HG02840 (cell line): ENCODE results near the gene PLB1.

ENCODE experiments used
- ATAC-seq: cut with Tn5 transposase; IDR thresholded peaks from one replicate; pipeline ENCODE4 v1.9.1; 2021; ENCODE audit warnings: mild to moderate bottlenecking, moderate library complexity, moderate number of reproducible peaks; ENCODE audit not compliant: unreplicated experiment, low FRiP score

PLB1 gene

GRCh38 chr2:28620291-28620793 lies 124.5 kb downstream of the PLB1 start:
- no peak for ATAC-seq

- no peak for ATAC-seq
Observed at GRCh38 chr2:28620801-28621171, 124.9 kb downstream of the PLB1 start.

- no peak for ATAC-seq
Observed at GRCh38 chr2:28621172-28622100, 125.6 kb downstream of the PLB1 start.

GRCh38 chr2:28622101-28622499 lies 126.2 kb downstream of the PLB1 start:
- ATAC-seq, result no peak

- ATAC-seq, result no peak
Observed at GRCh38 chr2:28623582-28624405, 127.9 kb downstream of the PLB1 start.

- no peak for ATAC-seq
Observed at GRCh38 chr2:28624436-28624792, 128.6 kb downstream of the PLB1 start.

- ATAC-seq, result no peak
Observed at GRCh38 chr2:28624793-28625701, 129.2 kb downstream of the PLB1 start.

- ATAC-seq, result no peak
Observed at GRCh38 chr2:28626376-28626775, 130.5 kb downstream of the PLB1 start.

- ATAC-seq, result no peak
Observed at GRCh38 chr2:28626891-28627421, 131.1 kb downstream of the PLB1 start.

- no peak for ATAC-seq
Observed at GRCh38 chr2:28627722-28628480, 132.0 kb downstream of the PLB1 start.

GRCh38 chr2:28628506-28628905 lies 132.6 kb downstream of the PLB1 start:
- no peak for ATAC-seq

GRCh38 chr2:28628987-28629386 lies 133.1 kb downstream of the PLB1 start:
- ATAC-seq, result no peak

- no peak for ATAC-seq
Observed at GRCh38 chr2:28629910-28630309, 134.1 kb downstream of the PLB1 start.

- no peak for ATAC-seq
Observed at GRCh38 chr2:28630341-28630740, 134.5 kb downstream of the PLB1 start.

- ATAC-seq, result no peak
Observed at GRCh38 chr2:28631514-28632206, 135.8 kb downstream of the PLB1 start.

- no peak for ATAC-seq
Observed at GRCh38 chr2:28632791-28633190, 136.9 kb downstream of the PLB1 start.

GRCh38 chr2:28633204-28633603 lies 137.3 kb downstream of the PLB1 start:
- ATAC-seq, result no peak

GRCh38 chr2:28633746-28634145 lies 137.9 kb downstream of the PLB1 start:
- no peak for ATAC-seq

GRCh38 chr2:28635191-28635611 lies 139.3 kb downstream of the PLB1 start:
- ATAC-seq, result no peak
